HL-60/S4 (cell line): ENCODE results near the gene C1orf74.
"Not testable (repeated sequence)": the region's sequence is repeated elsewhere in the genome, so short reads cannot be mapped to it uniquely, and the experiment has no call there.

Experiments used
- in situ Hi-C: fragments of 300-500 bp; cut with MboI; formaldehyde crosslinking; loops from 2 replicates; pipeline ENCODE4 v1.14.3; 2022; ENCODE audit warnings: low sequenced_read_pairs

The C1orf74 gene

GRCh38 chr1:209805875-209806760, 21.8 kb upstream of the C1orf74 start, which contains the start of gene IRF6:
TSS of gene IRF6 (minus strand) at chr1:209806142. CDS start at chr1:209801413, 4,729 bp downstream.
- in situ Hi-C loops, result no loop called here

- in situ Hi-C loops, result no loop called here
Observed at GRCh38 chr1:209805341-209805781, 21.0 kb upstream of the C1orf74 start.

GRCh38 chr1:209803568-209803967, 19.2 kb upstream of the C1orf74 start:
- in situ Hi-C loops, result no loop called here

- in situ Hi-C loops, result no loop called here
Observed at GRCh38 chr1:209802780-209803152, 18.4 kb upstream of the C1orf74 start.

GRCh38 chr1:209802117-209802779, 17.9 kb upstream of the C1orf74 start:
- in situ Hi-C loops, result no loop called here

- in situ Hi-C loops, result no loop called here
Observed at GRCh38 chr1:209800984-209801834, 16.9 kb upstream of the C1orf74 start.

- in situ Hi-C loops, result no loop called here
Observed at GRCh38 chr1:209797978-209798639, 13.8 kb upstream of the C1orf74 start.

- in situ Hi-C loops, result not testable (repeated sequence)
Observed at GRCh38 chr1:209793711-209794110, 9.4 kb upstream of the C1orf74 start.

- in situ Hi-C loops, result no loop called here
Observed at GRCh38 chr1:209791920-209792319, 7.6 kb upstream of the C1orf74 start.

- in situ Hi-C loops, result no loop called here
Observed at GRCh38 chr1:209790286-209791193, 6.2 kb upstream of the C1orf74 start.

GRCh38 chr1:209789245-209789644, 4.9 kb upstream of the C1orf74 start:
- in situ Hi-C loops, result no loop called here

GRCh38 chr1:209787551-209787950, 3.2 kb upstream of the C1orf74 start:
- in situ Hi-C loops, result no loop called here

- in situ Hi-C loops, result no loop called here
Observed at GRCh38 chr1:209786146-209786545, 1.8 kb upstream of the C1orf74 start.

GRCh38 chr1:209785592-209785991, 1.2 kb upstream of the C1orf74 start:
- in situ Hi-C loops, result no loop called here

GRCh38 chr1:209783386-209783785, 973 bp downstream of the C1orf74 start:
- in situ Hi-C loops, result no loop called here

GRCh38 chr1:209780268-209780667, 4.1 kb downstream of the C1orf74 start:
- in situ Hi-C loops, result no loop called here

- in situ Hi-C loops, result no loop called here
Observed at GRCh38 chr1:209778102-209778501, 6.3 kb downstream of the C1orf74 start.

GRCh38 chr1:209777587-209777986, 6.8 kb downstream of the C1orf74 start:
- in situ Hi-C loops, result no loop called here

GRCh38 chr1:209775678-209776077, 8.7 kb downstream of the C1orf74 start:
- in situ Hi-C loops, result no loop called here

GRCh38 chr1:209774592-209774991, 9.8 kb downstream of the C1orf74 start:
- in situ Hi-C loops, result no loop called here
